DMS153 treated with DMSO at 0.1 percent for 48 hours (cell line): ENCODE results near the gene SLC31A1.

Experiments used
- DNase-seq: peaks from one replicate; lab custom pipeline; 2025; ENCODE audit not compliant: unreplicated experiment; lab: John Stamatoyannopoulos, UW

The SLC31A1 gene

DNA sequence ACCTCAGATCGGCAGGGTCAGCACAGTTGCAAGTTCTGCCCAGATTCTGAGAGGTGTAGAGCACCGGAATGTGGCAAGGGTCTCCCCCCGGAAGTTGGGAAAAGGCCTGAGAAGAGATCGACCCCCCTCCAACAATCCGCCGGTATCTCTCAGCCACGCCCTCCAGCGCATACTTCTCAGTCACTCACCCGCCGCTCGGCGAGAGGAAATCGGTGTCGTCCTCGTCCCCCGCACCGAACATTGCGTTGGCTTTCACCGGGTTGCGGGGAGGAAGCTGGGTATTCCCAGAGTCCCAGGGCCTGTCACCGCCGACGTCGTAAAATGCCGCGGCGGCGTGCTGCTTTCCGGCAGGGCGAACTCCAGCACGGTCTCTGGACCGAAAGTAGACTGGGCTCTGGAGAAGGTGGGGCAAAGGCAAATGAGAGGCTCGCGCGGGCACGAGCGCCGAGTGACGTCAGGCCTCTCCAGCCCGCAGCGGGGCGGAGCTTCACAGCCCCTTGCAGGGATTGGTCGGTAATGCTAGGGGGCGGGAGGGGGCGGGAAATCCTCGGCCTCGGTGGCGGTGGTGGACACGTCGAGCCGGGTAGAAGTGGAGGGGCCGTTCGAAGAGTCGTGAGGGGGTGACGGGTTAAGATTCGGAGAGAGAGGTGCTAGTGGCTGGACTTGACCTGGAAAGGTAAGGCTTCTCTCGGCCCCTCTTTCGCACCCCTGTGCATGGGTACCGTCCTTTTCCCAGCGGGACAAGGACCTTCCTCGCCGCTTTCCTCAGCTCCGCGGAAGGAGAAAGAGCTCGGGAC is at the start of gene SLC31A1, which contains the start of gene FKBP15:
TSS of gene SLC31A1 (plus strand) at position 542 of the 797 bp plus-strand sequence. CDS start 34,605 bp downstream, outside the sequence.
TSS of gene FKBP15 (minus strand) at position 275 of the 797 bp plus-strand sequence. CDS start at position 241, 34 bp downstream.
- peak; percentile 93 for DNase-seq

DNA sequence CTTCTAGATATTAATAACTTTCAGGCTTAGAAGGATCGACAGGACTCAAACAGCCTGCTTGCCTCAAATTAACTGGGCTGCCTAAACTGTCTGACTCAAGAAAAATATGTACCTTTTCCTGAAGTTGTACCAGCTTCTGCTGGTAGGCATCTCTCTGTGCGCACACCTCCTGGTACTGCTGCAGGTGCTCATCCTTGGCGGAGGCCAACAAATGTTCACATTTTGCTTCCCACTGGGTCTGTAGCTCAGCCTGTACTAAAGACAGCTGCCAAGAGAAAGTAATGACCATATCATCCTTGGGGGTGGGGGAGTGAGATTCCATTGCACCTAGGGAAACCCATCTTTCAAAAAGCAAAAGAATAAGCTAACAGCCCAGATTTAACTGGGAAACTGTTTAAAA is 48.0 kb upstream of the SLC31A1 start:
- DNase-seq = no peak

DNA sequence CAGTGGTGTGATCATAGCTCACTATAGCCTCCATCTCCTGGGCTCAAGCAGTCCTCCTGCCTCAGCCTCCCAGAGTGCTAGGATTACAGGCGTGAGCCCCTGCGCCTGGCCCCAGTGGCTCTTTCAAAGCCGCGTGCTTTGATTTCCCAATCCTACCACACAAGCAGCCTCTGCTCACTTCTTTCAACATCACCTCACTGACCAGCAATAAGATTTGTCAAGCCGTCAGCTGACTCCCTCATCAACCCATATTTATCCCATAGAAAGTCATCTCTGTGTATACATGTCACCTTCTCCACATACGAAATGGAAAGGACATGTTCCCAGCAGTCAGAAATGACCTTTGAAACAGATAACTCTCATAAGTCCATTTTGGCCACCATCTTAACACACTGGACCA is 44.5 kb upstream of the SLC31A1 start:
- no peak for DNase-seq

DNA sequence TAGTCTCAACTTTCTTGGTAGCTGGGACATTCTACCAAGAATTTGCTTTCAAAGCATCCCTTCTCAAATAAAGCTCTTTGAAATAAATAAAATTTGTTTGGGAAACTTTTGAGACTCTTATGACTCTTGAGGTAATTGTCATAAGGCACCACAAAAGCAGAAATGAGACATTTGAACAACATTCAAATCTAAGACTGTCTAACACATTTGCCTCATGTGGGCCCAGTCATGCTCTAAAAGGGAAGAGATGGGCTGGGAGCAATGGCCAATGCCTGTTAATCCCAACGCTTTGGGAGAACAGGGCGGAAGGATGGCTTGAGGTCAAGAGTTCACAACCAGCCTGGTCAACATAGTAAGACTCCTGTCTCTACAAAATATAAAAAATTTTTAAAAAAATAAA is 44.1 kb upstream of the SLC31A1 start:
- no peak for DNase-seq

DNA sequence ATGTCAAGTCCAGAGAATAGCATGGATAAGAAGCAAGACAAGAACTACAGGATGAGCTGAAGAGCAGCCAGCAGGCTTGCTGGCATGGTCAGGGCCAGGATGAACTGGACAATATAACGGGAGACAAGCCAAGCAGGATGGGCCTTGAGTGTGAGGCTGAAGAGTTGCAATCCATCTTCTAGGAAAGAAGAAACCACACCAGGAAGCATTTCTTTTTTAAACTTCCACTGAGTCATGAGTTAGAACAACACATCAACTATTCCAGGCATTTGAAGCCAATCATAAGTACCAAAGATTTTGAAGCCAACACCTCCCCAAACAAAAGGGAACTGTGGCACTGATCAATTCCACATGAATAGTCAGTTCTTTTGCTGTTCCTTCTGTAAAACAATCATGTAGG is 43.3 kb upstream of the SLC31A1 start:
- no peak for DNase-seq

DNA sequence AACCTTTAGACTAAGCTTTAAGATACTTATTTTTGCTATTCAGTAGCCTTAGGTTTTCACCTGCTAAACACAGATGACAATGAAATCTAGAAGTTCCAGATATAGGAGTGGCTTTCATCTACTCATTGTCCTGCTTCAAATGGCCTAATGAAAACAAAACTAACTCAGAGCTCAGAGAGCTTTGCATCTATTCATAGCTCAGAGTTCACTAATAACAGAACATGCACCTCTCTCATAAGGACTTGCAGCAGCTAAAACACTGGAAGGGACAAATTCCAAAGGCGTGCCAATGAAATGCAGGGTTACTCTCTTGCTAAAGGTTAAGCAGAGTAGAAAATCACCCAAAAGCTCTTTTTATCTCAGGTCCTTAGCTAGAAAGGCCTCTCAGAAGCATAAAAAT is 41.5 kb upstream of the SLC31A1 start:
- no peak for DNase-seq

DNA sequence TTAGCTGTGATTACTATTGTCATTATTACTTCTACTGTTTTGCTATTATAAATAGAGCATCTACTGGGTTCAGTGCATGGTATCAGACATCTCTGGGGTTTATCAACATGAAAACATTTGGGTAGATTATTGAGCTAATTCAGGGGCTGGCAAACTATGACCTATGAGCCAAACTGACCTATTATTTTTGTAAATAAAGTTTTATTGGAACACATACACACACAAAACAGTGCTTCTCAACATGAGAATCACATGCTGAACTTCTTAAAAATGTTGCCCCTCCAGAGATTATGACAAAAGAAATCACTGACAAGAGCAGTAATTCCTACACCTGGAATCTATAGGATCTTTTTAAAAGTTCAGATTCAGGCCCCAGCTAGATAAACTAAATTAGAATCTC is 40.2 kb upstream of the SLC31A1 start:
- no peak for DNase-seq

DNA sequence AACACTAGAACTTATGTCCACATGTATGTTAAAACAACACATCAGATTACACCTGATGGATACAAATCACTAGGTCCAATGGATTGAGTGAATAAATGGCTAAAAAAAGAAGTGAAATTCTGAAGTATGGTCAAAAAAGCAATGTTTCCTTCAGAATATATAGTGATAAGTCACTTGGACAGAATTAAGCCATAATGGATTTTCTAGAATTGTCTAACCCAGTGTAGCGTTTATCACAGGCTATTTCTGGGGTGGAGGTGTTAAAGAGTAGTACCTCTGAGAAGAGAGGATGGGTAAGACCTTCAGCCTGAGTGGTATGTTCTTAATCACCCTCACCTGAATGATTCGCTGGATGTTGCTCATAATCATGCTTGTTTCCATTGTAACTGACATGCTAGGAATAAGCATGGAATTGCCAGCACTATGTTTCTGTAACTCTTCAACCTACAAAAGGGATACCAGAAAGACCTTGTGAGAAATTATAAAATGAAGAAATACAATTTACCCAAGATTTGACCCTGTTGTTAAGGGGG is 37.3 kb upstream of the SLC31A1 start:
- DNase-seq = no peak

DNA sequence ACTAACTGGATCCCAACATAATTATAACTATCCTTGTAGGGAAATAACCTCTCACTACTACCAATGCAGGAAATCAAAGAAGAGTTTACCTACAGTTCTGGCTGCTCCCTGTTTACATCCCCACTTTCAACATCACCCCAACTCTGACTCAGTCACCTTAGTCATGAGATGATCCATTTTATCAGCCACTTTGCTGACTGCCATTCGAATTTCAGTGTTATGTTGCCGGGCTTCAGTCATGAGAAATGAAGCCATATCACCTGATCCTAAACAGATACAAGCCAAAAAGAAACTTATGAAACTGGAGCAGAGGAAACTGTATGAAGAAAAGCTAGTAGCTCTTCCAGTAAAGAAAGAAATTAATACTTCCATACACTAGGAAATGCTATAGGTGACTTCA is 36.8 kb upstream of the SLC31A1 start:
- no peak for DNase-seq

DNA sequence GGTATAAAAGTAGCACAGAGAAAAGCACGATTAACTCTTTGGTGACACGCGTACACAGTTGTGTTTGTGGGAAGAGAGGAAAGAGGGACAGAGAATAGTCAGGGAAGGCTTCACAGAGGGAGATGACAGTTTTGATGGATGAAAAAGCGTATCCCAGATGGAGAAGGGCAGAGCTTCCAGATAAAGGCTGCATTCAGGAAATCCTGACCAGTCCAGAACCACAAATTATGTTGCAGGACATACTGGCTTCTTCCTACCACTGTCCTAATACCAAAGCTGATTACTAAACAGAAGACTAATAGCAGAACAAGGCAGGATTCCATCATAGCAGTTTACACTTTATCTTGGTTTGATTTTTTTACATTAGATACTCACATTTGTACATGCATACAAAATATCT is 36.1 kb upstream of the SLC31A1 start:
- no peak for DNase-seq

DNA sequence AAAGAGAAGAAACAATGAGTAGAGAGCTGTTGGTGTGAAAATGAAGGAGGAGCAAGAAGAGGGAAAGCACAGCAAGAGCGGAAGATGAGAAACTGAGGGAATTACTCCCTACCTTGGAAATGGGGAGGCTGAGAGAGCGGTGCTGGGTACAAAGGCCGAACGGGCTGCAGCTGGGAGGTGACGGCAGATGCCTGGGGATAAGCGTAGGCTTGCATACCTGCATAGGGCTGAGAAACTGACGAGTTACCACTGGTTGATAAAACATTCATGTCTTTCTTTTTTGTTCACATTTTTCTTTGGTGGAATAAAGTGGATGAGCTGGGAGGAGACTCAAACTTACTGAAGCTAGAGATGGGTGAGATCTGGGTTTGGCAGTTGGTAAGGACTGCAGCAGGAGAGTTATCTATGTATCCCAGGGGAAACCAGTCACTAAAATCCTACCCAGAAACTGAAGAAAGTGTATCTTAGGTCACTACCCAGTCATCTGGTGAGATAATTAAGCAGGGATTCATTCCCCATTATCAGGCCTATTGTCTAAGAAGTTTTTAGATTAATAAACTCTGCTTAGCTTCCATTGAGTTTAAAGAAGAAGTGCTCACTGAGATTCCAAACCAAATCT is 35.1 kb upstream of the SLC31A1 start:
- no peak for DNase-seq

DNA sequence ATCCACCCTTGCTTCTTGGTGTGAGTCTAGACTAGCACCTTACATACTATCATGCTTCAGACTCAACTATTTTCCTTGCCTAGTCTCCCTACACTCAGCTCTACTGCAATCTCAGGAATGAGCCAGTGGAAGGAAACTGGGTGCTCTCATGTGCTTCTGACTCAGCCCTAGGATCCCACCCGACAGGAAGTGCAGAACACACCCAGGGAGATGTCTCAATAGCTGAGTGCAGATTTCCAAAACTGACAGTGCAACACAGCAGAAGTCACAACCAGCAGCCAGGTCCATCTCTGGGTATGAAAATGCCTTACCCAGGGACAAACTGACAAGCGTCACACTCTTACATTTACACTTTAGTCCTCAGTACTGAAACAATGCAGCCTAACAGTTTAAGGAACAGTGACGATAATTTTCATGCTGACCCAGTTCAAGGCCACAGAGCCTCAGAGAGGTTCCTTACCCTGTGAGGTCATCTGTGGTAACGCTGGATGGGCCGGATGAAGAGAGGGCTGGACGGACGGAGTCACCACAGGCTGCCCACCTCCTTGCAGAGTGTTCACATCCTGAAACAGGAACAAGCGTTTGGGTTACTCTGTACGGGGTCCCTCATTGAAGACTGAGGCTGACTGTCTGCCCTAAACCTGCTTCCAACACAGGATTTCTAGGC is 33.3 kb upstream of the SLC31A1 start:
- DNase-seq = no peak

DNA sequence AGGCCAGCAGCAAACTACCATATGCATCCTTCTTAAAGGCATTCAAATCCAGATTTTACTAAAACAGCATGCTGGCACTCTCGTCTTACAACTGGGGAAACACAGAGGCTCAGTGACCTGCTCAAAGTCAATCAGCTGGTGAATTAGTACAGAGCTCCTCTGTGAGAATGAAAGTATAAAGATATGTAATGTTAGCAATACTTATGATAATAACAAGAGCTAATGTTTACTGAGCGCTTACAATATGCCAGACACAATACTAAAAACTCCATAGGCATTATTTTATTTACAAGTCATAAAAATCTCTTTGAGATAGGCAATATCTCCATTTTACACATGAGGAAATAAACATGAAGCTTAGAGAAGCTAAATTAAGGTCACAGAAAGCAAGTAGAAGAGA is 28.9 kb upstream of the SLC31A1 start:
- DNase-seq = no peak

DNA sequence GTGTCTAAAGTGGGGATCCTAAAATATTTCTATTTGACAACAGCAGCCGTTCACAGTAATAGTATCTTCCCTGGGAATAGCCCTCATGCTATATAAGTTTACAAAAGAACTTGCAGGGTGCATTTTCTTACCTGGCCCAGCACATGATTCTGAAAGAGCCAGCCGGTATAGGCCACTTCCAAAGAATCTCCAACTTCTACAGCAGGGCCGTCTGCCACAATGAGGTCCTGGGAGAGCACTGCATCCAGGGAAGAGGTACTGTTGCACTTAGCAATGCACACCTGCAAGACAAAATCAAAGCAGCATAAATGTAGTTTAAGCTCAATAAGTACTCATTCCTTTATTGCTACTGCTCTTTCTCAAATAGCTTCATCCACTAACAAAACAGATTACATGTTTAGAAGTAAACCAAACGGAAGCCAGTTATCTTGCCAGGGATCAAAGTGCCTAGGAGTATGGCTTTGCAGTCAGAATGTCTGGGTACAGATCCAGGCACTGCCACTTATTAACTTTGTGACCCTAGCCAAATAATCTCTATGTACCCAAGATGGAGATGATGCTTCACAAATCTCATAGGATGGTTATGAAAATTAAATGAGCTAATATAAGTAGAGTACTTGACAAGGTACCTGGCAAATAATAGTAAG is 21.5 kb upstream of the SLC31A1 start:
- DNase-seq = no peak

DNA sequence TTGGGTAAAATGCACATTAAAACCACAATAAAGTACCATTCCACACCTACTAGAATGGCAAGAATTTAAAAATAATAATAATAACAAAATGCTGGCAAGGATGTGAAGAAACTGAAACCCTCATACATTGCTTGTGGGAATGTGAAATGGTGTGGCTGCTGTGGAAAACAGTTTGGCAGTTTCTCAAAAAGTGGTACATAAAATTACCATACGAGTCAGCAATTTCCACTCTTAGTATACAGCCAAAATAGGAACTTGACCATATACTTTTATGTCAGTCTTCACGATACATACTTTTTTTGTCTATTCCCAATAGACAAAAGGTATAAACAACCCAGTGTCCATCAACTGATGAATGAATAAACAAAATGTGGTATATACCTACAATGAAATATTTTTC is 15.9 kb upstream of the SLC31A1 start:
- no peak for DNase-seq

DNA sequence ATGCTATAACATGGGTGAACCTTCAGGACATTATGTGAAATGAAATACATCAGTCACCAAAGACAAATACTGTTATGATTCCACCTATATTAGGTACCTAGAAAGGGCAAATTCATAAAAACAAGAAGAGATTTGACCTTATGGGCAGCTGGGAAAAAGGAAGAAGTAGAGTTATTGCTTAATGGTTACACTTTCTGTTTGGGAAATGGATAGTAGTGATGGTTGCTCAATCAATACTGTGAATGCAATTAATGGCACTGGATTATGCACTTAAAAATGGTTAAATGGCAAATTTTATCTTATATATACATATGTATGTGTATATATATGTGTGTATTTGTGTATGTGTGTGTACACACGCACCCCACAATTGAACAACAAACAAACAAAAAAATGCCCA is 15.5 kb upstream of the SLC31A1 start:
- no peak for DNase-seq

DNA sequence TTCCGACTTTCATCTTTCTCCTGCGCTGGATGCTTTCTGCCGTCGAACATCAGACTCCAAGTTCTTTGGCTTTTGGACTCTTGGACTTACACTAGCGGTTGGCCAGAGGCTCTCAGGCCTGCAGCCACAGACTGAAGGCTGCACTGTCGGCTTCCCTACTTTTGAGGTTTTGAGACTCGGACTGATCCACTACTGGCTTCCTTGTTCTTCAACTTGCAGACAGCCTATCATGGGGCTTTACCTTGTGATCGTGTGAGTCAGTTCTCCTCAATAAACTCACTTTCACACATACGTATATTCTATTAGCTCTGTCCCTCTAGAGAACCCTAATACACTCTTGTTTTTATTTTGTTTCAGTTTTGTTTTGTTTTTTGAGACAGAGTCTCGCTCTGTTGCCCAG is 10.5 kb upstream of the SLC31A1 start:
- DNase-seq = no peak

DNA sequence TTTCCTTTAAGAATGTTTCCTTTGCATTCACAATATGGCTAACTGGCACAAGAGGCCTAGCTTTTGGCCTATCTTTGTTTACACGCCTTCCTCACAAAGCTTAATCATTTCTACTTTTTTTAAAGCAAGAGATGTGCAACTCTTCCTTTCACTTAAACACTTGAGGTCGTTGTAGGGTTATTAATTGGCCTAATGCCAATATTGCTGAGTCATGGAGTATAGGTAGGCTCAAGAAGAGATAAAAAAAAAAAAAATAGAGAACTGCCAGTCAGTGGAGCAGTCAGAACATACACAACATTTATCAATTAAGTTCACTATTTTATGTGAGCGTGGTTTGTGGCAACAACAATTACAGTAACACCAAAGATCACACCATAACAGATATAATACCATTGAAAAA is 6.2 kb upstream of the SLC31A1 start:
- no peak for DNase-seq

DNA sequence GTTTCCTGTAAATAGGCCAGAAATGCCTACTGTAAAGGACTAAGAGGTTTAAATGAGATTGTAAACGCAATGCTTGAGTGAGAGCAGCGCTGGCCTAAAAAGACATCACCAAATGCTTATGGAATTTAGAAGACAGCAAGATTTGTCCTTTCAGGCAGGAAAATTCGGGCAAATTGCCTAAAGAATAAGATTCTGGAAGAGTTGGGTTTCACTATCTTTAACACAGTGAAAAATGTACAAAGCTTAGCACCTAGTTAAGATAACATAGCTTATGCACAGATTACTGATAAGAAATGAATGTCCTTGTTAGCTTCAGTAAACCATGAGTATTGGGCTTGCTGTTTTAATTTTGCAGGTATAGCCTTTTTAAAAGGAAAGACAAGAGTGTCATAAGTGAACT is 4.9 kb upstream of the SLC31A1 start:
- DNase-seq = no peak

DNA sequence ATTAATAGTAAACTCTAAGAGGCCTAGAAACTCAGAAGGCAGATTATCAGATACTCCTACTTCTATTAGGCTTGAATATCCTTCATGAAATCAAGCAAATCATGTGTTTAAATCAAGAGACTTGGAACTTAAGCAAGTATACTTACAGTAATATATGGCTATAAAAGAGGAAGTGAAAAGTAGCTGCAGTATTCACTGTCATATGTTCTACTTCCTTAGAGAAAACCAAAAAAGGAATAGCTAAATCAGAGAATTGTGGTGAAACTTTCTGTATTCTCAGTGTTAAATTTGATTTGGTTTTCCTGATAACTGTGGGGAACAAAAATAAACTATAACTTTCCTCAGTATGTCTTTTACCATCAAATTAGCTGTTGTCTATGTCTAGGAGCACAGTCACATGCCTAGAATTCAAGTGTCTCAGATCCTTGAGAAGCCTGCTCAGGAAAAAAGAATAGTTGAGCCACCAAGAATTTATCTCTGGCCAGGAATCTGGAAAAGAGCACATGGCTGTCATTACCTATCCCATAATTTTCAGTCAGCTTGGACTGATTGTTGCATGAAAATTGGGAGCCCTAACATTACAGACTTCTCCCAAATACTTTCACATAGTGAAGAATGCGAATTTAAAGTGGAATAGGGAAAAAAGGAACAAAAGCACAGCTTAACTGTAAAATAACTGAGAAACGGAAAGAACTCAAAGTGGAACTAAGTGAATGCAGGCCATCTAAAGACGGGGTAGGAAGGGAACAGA is 2.0 kb upstream of the SLC31A1 start:
- no peak for DNase-seq

DNA sequence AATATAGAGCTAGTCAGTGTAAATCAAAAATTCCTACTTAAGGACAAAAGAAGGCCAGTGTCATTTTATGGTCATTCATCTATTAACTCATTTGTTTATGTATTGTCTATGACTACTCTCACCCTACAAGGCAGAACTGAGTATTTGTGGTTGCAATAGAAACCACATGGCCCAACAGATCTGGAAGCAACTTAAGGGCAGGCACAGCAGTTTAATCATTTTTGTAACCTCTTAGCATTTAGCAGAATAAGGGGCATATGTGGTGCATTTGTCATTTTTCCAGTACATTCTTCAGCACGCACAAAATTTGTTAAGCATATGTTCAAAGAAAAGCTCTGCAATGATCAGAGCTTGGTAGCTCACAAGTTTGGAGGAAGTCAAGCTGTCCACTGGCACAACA is 1.4 kb upstream of the SLC31A1 start:
- DNase-seq = no peak
